CD4-positive, alpha-beta T cell treated with Interleukin-21 for 1 hour (primary cell): ENCODE data around the gene LAMB4.

ENCODE experiments used
- DNase-seq: peaks from one replicate; pipeline ENCODE4 v3.0.0-alpha.2; 2020

The LAMB4 gene

DNA sequence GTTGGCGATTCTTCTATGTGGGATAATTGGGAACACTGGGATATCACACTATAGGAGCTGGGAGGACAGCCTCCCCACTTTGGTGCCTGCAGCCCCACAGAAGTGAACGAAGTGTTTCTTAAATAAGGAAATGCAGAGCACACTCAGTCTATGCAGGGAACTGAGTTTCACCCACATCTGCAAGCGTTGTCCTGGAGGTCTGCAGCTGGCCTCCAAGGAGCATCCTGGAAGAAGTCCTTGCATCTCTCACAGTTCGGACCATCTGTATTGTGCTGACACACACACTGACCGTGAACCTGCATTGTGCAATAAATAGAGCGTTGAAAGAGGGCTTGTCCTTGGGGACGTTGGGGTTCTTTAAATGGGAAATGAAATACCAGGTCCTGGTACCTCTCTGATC lies 25.8 kb downstream of the LAMB4 start:
- DNase-seq, result no peak

- no peak for DNase-seq
Measured at GRCh38 chr7:108103558-108104298, 26.4 kb downstream of the LAMB4 start.

- no peak for DNase-seq
Measured at GRCh38 chr7:108102671-108103312, 27.4 kb downstream of the LAMB4 start.

- DNase-seq, result no peak
Measured at GRCh38 chr7:108101759-108102158, 28.4 kb downstream of the LAMB4 start.

GRCh38 chr7:108099713-108100112 lies 30.4 kb downstream of the LAMB4 start:
- DNase-seq, result no peak

- DNase-seq, result no peak
Measured at GRCh38 chr7:108097703-108098102, 32.5 kb downstream of the LAMB4 start.

- DNase-seq, result no peak
Measured at GRCh38 chr7:108096996-108097395, 33.2 kb downstream of the LAMB4 start.

DNA sequence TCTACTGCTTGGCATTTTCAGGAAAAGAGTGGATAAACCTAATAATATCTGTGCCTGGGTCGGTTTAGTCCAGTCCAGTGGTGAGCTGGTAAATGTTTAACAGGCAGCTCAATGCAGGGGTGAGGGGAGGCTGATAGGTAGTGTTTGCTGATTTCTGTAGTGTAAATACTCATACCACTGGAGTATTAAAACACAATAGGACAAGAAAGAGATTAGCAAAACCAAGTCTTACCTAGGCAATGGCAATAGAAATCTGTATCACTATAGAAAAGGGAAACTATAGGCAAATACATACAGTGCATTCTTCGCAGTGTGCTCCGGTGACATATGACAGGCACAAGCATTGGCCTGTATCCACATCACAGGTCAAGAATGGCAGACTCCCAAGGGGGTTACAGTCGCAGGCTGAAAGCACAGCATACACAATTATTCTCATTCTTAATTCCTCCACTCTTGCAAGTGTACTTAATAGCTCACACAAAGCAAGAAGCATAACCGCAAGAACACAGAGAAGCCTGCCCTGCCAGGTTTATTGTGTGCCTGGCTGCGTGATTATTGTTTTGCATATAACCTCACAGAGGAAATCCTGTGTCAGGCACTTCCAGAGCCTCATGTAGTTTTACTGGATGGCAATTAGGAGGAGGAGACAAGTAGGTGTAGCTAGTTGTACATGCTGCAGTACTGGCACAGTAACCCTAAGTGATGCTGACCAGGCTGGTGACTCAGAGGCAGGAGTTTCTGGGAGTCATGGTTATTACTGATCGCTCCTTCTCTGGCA lies 35.0 kb downstream of the LAMB4 start:
- no peak for DNase-seq

GRCh38 chr7:108094346-108094745 lies 35.8 kb downstream of the LAMB4 start:
- no peak for DNase-seq

DNA sequence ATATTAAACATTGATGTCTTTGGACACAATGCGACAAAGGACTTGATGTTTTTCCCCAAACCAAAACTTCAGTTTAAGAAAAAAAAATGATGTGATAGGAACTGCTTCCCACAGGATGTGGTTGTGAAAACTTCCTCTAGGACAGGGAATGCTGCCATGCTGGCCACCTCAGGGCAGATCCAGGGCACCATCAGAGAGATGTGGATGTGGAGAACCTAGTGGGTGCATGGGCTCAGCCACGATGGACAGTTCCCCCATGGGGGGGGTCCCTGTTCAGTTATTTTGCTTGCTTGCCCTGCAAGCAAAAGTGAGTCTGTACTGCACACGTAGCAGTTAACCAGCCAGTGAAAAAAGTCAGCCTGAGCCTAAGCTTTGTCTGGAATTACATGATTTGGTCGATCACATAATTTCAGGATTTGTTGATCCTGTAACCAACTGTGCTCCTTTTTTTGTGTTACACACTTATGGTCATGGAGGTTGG lies 36.3 kb downstream of the LAMB4 start:
- DNase-seq, result no peak

DNA sequence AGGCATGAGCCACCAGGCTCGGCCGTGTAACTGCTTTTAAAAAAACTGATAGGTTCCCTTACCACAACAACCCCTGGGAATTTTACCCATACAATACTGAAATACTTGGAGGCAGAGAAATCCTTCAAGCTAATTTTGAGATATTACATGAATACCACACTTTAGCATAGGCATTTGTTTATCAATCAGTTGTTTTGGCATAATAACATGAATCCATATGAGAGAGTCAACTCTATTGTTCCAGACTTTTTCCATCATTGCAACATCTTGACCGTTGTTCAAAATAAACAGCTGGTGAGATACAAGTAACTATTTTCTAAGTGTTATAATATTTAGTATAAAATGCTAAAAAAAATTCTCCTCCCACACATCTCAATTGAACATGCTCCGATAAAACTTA lies 36.8 kb downstream of the LAMB4 start:
- no peak for DNase-seq

- DNase-seq, result no peak
Measured at GRCh38 chr7:108091461-108091831, 38.7 kb downstream of the LAMB4 start.

DNA sequence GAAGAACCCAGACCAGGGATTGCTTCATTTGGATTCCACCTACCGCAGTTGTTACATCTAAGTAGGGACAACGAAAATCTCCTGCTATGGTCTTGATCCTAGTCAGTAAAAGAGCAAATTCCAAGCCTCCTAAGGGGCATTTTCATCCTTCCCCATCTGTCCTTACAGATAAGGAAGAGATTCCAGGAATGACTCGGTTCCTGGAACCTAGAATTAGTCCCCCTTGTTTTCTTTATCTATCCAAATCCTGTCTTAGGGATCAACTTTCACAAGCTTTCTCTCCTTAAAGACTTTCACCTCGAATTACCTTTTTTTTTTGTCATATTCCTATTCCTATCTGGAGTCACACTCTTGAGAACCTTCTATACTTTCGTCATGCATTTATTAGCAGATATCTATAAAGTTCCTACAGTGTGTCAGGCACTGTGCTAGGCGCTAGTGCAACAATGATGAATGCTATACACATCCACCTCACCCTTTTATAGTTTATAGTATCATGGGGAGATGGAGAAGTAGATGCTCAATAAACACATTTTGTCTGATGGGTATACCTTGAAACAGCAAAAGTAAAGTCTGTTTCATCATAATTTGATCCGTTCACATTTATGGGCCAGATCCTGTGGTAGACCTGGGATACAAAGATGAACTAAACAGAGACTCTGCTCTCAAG lies 39.2 kb downstream of the LAMB4 start:
- DNase-seq, result no peak

GRCh38 chr7:108089381-108089780 lies 40.8 kb downstream of the LAMB4 start:
- no peak for DNase-seq

DNA sequence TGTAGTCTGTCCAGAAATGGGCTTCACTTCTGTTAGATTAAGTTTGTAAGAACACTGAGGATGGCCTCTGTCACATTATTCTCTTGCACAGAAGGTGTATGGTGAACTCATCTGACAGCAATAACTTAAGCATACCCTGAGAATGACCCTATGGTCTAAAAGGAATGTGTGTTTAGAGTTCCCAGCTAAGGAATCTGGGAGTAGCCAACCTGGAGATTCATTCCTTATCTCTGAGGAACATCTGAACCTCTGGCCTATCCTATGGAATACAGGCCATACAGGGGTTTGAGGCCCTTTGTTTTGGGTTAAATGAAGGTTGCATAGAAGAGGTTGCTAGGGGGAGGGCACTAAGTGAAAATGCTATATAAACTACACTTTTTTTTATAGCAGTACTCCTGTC lies 41.4 kb downstream of the LAMB4 start:
- DNase-seq, result no peak

GRCh38 chr7:108087778-108088177 lies 42.4 kb downstream of the LAMB4 start:
- no peak for DNase-seq

DNA sequence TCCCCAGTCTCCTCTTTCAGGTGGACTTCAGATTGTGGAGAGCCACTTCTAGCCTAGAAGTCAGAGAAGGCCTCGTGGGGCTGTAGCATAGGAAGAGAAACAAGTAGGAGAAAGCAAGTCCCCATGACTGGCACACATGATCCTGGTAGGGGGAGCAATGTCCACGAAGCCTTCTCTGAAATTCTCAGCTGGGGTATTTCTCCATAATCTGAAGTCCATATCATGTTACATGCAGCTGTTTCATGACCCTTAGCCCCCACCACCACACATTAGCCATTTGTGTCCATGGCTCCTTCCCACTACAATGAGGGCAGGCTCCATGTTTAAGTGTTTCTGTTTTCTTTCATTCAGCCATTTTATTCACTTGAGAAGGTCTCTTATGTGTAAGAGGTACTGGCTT lies 43.2 kb downstream of the LAMB4 start:
- no peak for DNase-seq

DNA sequence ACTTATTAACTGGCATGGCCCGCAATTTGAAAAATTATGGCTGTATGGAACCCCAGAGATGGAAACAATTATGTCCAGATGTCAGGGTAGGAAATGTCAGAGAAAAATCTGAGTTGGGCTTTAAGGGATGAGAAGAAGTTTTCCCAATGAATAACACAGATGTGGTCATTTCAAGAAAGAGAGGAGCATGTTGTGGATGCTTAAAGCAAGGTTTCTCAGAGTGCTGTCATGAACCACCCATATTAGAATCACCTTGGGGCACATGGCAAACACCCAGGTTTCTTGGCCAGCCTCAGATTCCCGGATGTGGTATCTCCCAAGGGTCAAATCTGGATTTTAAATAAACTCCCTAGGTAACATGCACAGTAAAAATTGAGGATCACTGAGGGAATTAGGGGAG lies 43.6 kb downstream of the LAMB4 start:
- DNase-seq, result no peak

DNA sequence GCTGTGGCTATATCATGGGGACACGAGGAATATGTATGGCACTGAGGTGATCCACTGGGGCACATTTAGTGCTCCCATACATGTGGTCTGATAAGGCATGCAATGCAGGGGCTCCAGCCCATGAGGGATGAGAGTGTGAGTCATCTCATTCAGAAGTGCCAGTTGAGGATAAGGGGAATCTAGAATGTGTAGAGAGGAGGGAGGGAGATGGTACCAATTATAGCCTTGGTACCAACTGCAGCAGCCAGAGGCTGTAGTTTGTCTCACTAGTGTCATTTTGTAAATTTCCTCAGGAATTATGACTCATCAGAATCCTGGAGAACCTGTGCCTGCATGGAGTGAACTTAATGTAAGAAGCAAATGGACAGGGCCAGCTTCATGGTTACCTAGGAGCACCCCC lies 46.2 kb downstream of the LAMB4 start:
- DNase-seq, result no peak

DNA sequence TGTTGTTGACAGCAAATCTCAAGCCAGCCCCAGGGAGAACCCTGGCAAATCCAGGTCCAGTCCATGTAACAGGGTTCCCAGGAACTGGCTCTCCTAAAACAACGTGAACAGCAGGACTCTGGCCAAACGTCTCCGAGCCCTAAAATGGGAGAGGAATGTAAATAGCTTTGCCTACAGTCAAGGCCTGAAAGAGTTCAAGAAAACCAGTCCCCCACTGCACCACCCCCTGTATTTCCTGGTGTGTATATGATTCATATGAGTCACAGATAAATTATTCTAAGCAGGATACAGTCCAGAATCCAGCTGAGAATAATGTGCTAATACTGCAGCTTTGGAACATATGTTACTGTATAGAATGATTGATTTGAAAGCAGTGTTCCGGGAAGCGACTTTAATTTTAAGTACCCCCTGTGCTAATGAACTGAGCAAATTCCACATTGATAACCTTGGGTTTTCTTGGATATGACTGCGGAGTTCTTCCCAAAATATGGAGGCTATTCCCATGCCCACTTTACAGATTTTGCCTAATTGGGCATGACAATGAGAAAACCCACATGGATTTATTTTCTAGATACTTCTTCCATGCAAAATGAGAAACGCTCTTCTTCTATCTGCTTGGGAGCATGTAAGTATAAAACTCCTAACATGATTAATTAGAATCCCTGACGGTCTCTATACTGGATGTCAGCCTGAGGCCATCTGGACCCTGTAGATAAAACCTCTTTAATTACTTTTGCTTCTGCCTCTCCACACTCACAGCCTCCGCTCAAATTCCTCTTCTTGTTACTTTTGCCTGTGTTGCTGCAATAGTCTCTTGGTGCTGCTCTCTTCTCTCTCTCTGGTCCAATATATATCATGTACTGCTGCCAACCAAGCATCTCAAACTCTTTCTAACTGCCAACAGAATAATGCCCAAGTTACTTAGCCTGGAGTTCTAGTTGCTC lies 50.2 kb downstream of the LAMB4 start:
- no peak for DNase-seq

- no peak for DNase-seq
Measured at GRCh38 chr7:108079276-108079647, 50.9 kb downstream of the LAMB4 start.

DNA sequence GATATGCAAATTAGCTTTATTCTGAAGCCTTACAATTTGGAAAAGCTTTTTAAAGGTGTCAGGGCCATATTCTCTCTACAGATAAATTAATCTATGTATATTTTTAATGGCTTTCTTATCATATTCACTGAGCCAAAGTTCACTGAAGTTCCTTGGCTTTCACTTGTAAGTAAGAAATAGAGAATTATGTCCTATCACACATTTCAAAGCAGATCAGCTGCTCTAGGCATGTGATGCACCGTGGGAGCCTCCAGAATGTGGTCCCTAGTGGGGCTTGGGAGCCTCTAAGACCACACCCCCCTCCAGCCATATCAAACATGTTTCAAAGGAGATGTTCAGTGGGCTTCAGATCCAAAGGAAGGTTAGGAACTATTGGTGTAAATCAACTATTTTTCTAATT lies 51.5 kb downstream of the LAMB4 start:
- no peak for DNase-seq
